AML-193 (cell line): ENCODE results near the gene HLA-DMB.

Experiments
- DNase-seq, 2 experiments: peaks; one replicate each; lab custom pipeline; 2025; lab: John Stamatoyannopoulos, UW

Gene HLA-DMB

DNA sequence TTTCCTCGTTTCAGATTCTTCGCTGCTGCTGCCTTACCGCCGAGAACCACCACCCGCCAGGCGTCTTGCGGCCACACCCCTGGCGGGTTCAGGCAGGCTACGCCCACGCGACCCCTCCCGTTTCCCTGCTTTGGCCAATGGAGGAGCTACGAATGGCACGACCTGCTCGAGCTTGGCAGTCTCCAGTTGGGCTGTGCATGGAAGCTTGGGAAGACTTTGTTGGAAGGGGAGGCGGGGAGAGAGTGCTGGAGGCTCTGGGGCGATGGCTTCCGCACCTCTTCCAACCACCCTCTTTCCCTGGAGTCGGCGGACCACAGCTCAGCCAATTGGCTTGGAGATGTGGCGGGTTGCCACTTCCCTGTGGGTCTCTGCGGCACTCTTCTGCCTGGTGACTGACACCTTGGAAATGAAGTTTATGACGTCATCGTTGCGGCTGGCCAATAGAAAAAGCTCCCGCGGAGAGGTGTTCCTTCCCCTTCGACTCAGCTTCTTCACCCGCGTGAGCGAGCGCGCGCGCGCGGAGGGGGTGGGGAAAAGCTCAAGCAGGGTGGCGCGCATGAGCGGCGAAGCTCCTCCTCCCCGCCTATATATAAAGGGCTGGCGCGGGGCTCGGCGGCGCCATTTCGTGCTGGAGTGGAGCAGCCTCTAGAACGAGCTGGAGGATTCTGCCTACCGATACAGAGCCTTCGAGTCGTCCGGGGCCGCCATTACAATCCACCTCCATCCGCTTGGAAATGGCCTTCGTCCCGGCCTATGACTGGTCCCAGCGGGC is 30.9 kb upstream of the HLA-DMB start:
- peak; percentile 100 for DNase-seq

GRCh38 chr6:32971242-32971580 is 30.4 kb upstream of the HLA-DMB start:
- no peak for DNase-seq

- peak; percentile 75 to 79 for DNase-seq
Observed at GRCh38 chr6:32970413-32971241, 29.8 kb upstream of the HLA-DMB start.

- peak; percentile 88 to 91 for DNase-seq
Observed at GRCh38 chr6:32969685-32970412, 29.0 kb upstream of the HLA-DMB start.

DNA sequence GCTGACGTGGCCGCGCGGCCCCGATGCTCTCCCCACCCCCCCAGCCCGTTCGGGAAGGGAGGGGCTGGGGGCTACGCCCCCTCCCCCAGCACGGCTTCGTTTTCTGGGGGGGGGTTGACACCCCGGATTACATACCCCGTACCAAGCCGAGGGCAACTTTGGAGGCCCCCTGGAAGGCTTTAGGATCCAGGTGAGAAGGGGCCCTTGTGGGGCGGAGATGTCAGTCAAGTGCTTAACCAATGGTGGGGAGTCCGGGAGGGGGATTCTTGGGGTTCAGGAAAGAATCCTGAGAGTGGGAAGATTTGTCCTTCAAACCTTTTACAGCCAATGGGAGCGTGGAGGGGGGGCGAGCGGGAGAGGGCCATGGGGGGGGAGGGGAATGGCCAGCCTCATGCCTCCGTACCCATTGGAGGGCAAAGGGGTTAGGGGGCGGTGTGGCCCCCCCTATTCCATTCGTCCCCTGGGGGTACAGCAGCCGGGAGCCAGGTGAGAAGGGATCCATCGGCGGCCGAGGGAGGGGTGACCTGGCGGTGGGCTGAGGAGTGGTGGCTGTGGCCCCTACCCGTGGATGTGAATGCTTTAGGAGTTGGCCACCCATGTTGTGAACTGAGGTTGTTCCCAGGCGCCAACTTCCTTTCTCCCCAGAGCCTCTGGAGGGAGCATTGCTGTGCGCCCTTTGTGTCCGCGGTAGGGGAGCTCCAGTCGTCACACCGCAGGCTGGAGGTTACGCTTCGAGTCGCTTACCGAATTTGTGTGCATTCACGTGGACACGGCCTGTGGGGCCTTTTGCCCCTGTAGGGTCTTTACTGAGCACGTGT is 28.2 kb upstream of the HLA-DMB start:
- peak; percentile 65 to 73 for DNase-seq

- DNase-seq = peak; percentile 95 to 97
Observed at GRCh38 chr6:32968093-32968866, 27.5 kb upstream of the HLA-DMB start, which contains the start of gene BRD2. BRD2 (plus strand) TSS chr6:32968594; CDS start chr6:32972899, 4,305 bp downstream.

GRCh38 chr6:32967151-32968091 is 26.6 kb upstream of the HLA-DMB start:
- DNase-seq = peak; percentile 82 to 85

- DNase-seq = no peak
Observed at GRCh38 chr6:32964776-32965175, 23.9 kb upstream of the HLA-DMB start.

- no peak for DNase-seq
Observed at GRCh38 chr6:32963866-32964265, 23.0 kb upstream of the HLA-DMB start.

DNA sequence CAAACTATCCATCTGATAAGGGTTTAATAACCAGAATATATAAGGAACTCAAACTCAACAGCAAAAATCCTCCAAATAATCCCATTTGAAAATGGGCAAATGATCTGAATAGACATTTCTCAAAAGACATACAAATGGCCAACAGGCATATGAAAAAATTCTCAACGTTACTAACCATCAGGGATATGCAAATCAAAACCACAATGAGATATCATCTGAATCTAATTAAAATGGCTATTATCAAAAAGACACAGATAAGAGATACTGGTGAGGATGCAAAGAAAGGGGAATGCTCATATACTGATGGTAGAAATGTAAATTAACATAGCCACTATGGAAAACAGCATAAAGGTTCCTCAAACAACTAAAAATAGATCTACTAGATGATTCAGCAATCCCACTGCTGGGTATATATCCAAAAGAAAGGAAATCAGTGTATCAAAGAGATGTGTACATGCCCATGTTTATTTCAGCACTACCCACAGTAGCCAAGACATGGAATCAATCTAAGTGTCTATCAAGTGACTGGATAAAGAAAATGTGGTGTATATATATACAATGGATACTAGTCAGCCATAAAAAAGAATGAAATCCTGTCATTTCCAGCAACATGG is 21.5 kb upstream of the HLA-DMB start:
- no peak for DNase-seq

DNA sequence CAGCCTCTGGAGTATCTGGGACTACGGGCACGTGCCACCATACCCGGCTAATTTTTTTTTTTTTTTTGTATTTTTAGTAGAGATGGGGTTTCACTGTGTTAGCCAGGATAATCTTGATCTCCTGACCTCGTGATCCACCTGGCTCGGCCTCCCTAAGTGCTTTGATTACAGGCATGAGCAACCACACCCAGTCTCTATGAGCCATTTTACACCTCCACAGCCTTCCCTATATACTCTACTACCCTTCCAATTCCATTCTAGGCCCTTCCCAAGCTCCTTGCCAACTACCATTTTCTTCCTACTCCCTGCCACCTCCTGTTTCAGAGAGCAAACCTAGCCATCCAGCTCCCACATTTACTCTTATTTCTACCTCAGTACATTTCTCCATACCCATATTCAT is 19.7 kb upstream of the HLA-DMB start:
- no peak for DNase-seq

- no peak for DNase-seq
Observed at GRCh38 chr6:32956176-32956575, 15.3 kb upstream of the HLA-DMB start.

DNA sequence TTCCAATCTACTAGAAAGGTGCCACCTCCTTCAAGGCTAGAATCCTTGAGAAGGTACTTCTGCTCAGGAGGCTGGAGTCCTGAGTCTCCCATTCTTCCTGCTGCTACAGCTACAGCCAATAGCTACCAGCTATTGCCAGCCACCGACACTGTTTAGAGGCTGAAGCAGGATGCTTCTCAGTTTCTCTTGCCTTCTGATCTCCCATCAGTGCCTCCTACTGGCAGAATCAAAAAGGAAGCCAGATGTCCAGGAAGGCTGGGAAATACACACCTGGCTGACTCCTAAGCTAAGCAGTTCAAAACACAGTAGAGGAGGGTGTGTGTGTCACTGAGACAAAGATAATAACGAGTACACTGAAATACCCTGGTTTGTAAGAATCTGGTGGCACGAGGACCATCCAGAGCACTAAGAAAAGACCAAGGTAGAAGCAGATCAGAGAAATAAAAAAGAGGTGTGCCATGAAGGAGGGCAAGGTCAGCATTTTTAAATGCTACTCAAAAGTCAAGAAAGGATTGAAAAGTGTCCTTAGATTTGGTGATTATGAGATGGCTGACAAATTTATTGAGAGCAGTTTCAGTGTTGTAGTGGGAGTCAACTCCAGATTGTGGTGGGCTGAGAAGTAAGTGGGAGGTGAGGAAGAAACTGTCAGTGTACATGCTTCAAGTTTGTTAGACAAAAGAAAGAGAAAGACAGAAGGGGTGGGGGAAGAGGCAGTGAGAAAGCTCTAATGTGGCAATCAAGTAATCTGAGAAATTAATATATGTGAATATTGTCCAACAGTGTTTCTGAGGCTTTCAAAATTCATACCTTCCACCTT is 14.4 kb upstream of the HLA-DMB start:
- DNase-seq = peak; percentile 24 to 28

GRCh38 chr6:32954267-32954666 is 13.4 kb upstream of the HLA-DMB start:
- DNase-seq = no peak

- no peak for DNase-seq
Observed at GRCh38 chr6:32953775-32954174, 12.9 kb upstream of the HLA-DMB start.

DNA sequence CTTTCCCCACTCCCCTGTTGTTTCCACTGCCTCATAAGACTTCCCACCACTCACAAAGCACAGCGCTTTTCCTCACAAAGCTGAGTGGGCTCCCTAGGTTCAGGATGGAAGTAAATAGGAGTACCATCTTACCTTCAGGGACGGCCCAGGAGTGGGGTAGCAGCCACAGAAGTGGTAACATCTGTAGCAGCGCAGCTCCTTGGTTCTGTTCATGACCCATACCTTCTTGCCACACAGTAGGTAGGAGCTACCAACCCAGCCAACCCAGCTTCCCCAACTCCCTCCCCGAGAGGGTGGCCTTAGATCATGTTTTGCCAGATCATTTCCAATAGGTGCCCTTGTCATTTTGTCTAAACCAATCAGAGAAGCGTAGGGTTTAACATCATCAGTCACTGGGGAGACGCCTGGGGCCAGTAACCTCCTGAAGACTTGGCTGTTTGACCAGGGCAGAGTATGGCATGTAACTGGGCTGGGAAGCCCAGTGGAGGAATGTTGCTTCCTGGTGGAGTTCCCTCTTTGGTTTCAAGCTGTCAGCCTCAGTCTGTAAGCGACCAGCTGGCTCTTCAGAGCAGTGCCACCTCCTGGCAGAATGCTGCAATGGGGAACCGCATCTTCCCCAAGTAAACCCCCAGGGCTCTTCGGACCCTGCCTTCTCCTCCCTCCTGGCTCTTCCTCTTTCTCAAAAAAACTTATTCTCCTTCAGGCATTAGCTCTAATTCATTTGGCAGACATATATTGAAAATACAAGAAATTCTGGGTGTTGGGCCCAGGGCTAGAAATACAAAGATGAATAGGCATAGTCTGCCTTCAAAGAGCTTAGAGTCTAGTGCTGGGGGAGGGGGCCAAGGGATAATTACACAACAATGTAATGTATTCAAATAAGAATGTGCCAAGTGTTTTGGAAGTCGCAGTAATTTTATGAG is 12.2 kb upstream of the HLA-DMB start, which contains the start of gene HLA-DMA:
HLA-DMA (minus strand) TSS at position 281 of the 923 bp plus-strand sequence; CDS start at position 220, 61 bp downstream.
- peak; percentile 99 for DNase-seq

- no peak for DNase-seq
Observed at GRCh38 chr6:32950449-32950848, 9.6 kb upstream of the HLA-DMB start.
